Liver (tissue), 9 donors: Measurements from ENCODE around the gene IDH1. TPM values are rescaled to one million over a fixed set of nuclear protein-coding genes. Genes with fewer than 3 reads are reported as not detected.

Experiments
- DNase-seq: peaks from one replicate; pipeline ENCODE4 v3.0.0-alpha.2; 2017; ENCODE audit warnings: low spot score
- H3K27ac ChIP-seq, 2 donors: one replicate each; pipeline ENCODE4 v1.7.0; 2013; ENCODE audit warnings: inconsistent platforms in 2 of 2, low read length in 2 of 2, control low read depth in 1 of 2, low read depth in 1 of 2, mild to moderate bottlenecking in 1 of 2
- H3K27me3 ChIP-seq, 4 donors: one replicate each; pipeline versions ENCODE4 v1.6.1 to v1.7.0; 2013; ENCODE audit warnings: low read length in 3 of 4, inconsistent platforms in 1 of 4, mild to moderate bottlenecking in 1 of 4, moderate library complexity in 1 of 4; ENCODE audit not compliant: control insufficient read depth in 4 of 4, insufficient read depth in 4 of 4
- H3K36me3 ChIP-seq, 4 donors: one replicate each; pipeline versions ENCODE4 v1.6.1 to v1.7.0; 2013; ENCODE audit warnings: low read length in 3 of 4, mild to moderate bottlenecking in 3 of 4, low read depth in 1 of 4, moderate library complexity in 1 of 4; ENCODE audit not compliant: control insufficient read depth in 4 of 4, insufficient read depth in 3 of 4
- H3K4me1 ChIP-seq, 4 donors: one replicate each; pipeline versions ENCODE4 v1.6.1 to v1.7.0; 2013; ENCODE audit warnings: low read length in 3 of 4, mild to moderate bottlenecking in 3 of 4, moderate library complexity in 1 of 4; ENCODE audit not compliant: control insufficient read depth in 4 of 4, insufficient read depth in 4 of 4
- H3K4me3 ChIP-seq, 3 donors: one replicate each; pipeline versions ENCODE4 v1.6.1 to v1.7.0; 2013; ENCODE audit warnings: low read length in 3 of 3, control low read depth in 1 of 3, low read depth in 1 of 3, mild to moderate bottlenecking in 1 of 3
- H3K9ac ChIP-seq, 2 donors: one replicate each; pipeline ENCODE4 v1.7.0; 2013; ENCODE audit warnings: low read length in 2 of 2, mild to moderate bottlenecking in 2 of 2, moderate library complexity in 2 of 2, control low read depth in 1 of 2, low read depth in 1 of 2
- H3K9me3 ChIP-seq, 4 donors: one replicate each; pipeline versions ENCODE4 v1.6.1 to v1.7.0; 2013; ENCODE audit warnings: low read length in 3 of 4; ENCODE audit not compliant: control insufficient read depth in 4 of 4
- FOXA1 ChIP-seq: IDR thresholded peaks from 2 replicates; pipeline ENCODE4 v1.6.1; 2016; ENCODE audit warnings: antibody characterized with exemption
- FOXA2 ChIP-seq: IDR thresholded peaks from 2 replicates; pipeline ENCODE4 v1.6.1; 2016; ENCODE audit warnings: antibody characterized with exemption
- GABPA ChIP-seq, 2 donors: IDR thresholded peaks in 1 of 2; conservative IDR thresholded peaks in 1 of 2; 2 replicates each; pipeline ENCODE4 v1.6.1; 2016; ENCODE audit warnings: antibody characterized with exemption in 2 of 2, mild to moderate bottlenecking in 1 of 2, moderate library complexity in 1 of 2
- HNF4A ChIP-seq, 2 donors: conservative IDR thresholded peaks; 2 replicates each; pipeline ENCODE4 v1.6.1; 2016; ENCODE audit warnings: antibody characterized with exemption in 2 of 2, mild to moderate bottlenecking in 2 of 2
- HNF4G ChIP-seq: IDR thresholded peaks from 2 replicates; pipeline ENCODE4 v1.6.1; 2016; ENCODE audit warnings: antibody characterized with exemption
- JUND ChIP-seq, 2 donors: IDR thresholded peaks; 2 replicates each; pipeline ENCODE4 v1.6.1; 2016; ENCODE audit warnings: antibody characterized with exemption in 2 of 2
- NR2F2 ChIP-seq: IDR thresholded peaks from 2 replicates; pipeline ENCODE4 v1.6.1; 2016; ENCODE audit warnings: antibody characterized with exemption
- RAD21 ChIP-seq, 2 donors: IDR thresholded peaks; 2 replicates each; pipeline ENCODE4 v1.6.1; 2016; ENCODE audit warnings: antibody characterized with exemption in 2 of 2, mild to moderate bottlenecking in 2 of 2
- RXRA ChIP-seq, 2 donors: IDR thresholded peaks; 2 replicates each; pipeline ENCODE4 v1.6.1; 2017 to 2018; ENCODE audit warnings: antibody characterized with exemption in 2 of 2, mild to moderate bottlenecking in 1 of 2
- SP1 ChIP-seq: IDR thresholded peaks from 2 replicates; pipeline ENCODE4 v1.6.1; 2018; ENCODE audit warnings: antibody characterized with exemption, mild to moderate bottlenecking
- TAF1 ChIP-seq: conservative IDR thresholded peaks from 2 replicates; pipeline ENCODE4 v1.6.1; 2016; ENCODE audit warnings: antibody characterized with exemption, mild to moderate bottlenecking
- YY1 ChIP-seq: IDR thresholded peaks from 2 replicates; pipeline ENCODE4 v1.6.1; 2016; ENCODE audit warnings: antibody characterized with exemption, mild to moderate bottlenecking
- WGBS: extraction: QIAGEN DNeasy Blood & Tissue Kit; methylation state at CpG from one replicate; pipeline ENCODE4 v1.1.7; 2013; 5-methylcytosine and 5-hydroxymethylcytosine counted together
- polyA plus RNA-seq, 2 donors: library from polyadenylated mRNA; stranded (reverse) in 1 of 2; unstranded in 1 of 2; fragments of 200-250 nt in 1 of 2; fragments of >200 nt in 1 of 2; fragmentation: Nextera tagmentation in 1 of 2; extraction: Ambion mirVana in 1 of 2; gene quantifications; one replicate each; pipeline versions ENCODE4 v1.2.1 to v1.2.3, GENCODE V29; 2013 to 2015
- total RNA-seq, 2 donors: library from RNA; depleted of rRNA; stranded (reverse); fragments of >200 nt; gene quantifications; one replicate each; pipeline ENCODE4 v1.2.3, GENCODE V29; 2014
- TF ChIP-seq, protein P1 (sequence below): IDR thresholded peaks from 2 replicates; pipeline ENCODE4 v1.6.1; 2016; ENCODE audit warnings: antibody characterized with exemption
- TF ChIP-seq, protein P2 (sequence below): IDR thresholded peaks from 2 replicates; pipeline ENCODE4 v1.6.1; 2016; ENCODE audit warnings: antibody characterized with exemption
- TF ChIP-seq, protein P3 (sequence below): fragments of 150-350 bp; IDR thresholded peaks from 2 replicates; pipeline ENCODE4 v1.5.1; 2017; ENCODE audit warnings: improper control_type of control experiment, low read depth, low read length; ENCODE audit not compliant: missing input control
- donor health status: healthy.
- donor health status: healthy.
- donor health status: healthy.
- donor health status: healthy.
- donor health status: healthy.

Gene IDH1
- total and polyA plus RNA-seq, 4 donors = 134 to 188 (median 142) TPM

DNA sequence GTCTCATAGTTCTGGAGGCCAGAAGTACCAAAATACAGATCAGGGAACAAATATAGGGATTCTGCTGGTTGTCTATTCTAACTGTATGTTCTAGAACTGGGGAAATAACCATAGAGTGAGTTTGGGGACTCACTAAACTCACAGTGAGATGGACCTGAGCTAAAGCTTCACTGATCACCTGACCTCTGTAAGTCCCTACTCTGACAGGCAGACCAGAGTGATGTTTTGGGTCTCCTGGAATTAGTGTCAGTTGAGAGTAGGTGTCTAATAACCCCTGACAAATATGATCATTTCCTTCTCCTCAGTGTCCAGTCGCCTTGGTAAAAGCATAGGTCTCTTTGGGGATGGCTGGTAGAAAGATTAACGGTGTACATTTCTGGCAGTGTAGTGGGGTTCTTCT lies 25.4 kb upstream of the IDH1 start:
- peaks cover 5 to 51% (median 47%) of the 10 kb centered on the region in 4 donors for H3K36me3 ChIP-seq

DNA sequence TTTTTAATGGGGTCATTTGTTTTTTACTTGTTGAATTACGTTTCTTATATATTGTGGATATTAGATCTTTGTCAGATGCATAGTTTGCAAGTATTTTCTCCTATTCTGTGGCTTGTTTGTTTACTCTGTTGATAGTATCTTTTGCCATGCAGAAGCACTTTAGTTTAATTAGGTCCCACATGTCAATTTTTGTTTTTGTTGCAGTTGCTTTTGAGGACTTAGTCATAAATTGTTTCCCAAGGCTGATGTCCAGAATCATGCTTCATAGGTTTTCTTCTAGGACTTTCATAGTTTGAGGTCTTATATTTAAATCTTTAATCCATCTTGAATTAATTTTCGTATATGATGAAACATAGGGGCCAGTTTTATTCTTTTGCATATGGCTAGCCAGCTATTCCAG lies 24.4 kb upstream of the IDH1 start:
- H3K9me3 ChIP-seq = no peaks in the 10 kb centered on the region
- no peak overlapping the region for H3K9ac ChIP-seq
- no peaks in the 10 kb centered on the region for H3K4me1 ChIP-seq
- no peak overlapping the region for H3K27ac ChIP-seq
- no peak for DNase-seq
- peaks cover 5 to 54% (median 50%) of the 10 kb centered on the region in 4 donors for H3K36me3 ChIP-seq
- WGBS = 96% methylated on average over 2 of the region's 2 CpGs
- TF ChIP-seq FOXA2 = no peak
- no peak overlapping the region for H3K4me3 ChIP-seq
- no peaks in the 10 kb centered on the region for H3K27me3 ChIP-seq

More for the DNA sequence above, 25.4 kb upstream of the IDH1 start:
- Histone ChIP-seq H3K27me3 (no peaks in the 10 kb centered on the region), H3K9ac (no peak overlapping the region), H3K4me3 (no peak overlapping the region), H3K27ac (no peak overlapping the region), H3K9me3 (no peaks in the 10 kb centered on the region), H3K4me1 (no peaks in the 10 kb centered on the region)
- no peak for DNase-seq
- 97% methylated on average over 2 of the region's 2 CpGs for WGBS
- no peak for TF ChIP-seq HNF4A (conservative IDR thresholded peaks at IDR 0.05)
- no peak for TF ChIP-seq SP1
- TF ChIP-seq, protein P1, sequence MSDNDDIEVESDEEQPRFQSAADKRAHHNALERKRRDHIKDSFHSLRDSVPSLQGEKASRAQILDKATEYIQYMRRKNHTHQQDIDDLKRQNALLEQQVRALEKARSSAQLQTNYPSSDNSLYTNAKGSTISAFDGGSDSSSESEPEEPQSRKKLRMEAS = no peak
- TF ChIP-seq FOXA2 = no peak
- no peak for TF ChIP-seq FOXA1
- TF ChIP-seq, protein P2, sequence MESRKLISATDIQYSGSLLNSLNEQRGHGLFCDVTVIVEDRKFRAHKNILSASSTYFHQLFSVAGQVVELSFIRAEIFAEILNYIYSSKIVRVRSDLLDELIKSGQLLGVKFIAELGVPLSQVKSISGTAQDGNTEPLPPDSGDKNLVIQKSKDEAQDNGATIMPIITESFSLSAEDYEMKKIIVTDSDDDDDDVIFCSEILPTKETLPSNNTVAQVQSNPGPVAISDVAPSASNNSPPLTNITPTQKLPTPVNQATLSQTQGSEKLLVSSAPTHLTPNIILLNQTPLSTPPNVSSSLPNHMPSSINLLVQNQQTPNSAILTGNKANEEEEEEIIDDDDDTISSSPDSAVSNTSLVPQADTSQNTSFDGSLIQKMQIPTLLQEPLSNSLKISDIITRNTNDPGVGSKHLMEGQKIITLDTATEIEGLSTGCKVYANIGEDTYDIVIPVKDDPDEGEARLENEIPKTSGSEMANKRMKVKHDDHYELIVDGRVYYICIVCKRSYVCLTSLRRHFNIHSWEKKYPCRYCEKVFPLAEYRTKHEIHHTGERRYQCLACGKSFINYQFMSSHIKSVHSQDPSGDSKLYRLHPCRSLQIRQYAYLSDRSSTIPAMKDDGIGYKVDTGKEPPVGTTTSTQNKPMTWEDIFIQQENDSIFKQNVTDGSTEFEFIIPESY = no peak
- TF ChIP-seq HNF4G = no peak
- TF ChIP-seq GABPA (IDR thresholded peaks at IDR 0.05 in 1 of 2, conservative IDR thresholded peaks at IDR 0.05 in 1 of 2) = no peak
- no peak for TF ChIP-seq JUND (IDR thresholded peaks at IDR 0.05)
- no peak for TF ChIP-seq RXRA (IDR thresholded peaks at IDR 0.05)

DNA sequence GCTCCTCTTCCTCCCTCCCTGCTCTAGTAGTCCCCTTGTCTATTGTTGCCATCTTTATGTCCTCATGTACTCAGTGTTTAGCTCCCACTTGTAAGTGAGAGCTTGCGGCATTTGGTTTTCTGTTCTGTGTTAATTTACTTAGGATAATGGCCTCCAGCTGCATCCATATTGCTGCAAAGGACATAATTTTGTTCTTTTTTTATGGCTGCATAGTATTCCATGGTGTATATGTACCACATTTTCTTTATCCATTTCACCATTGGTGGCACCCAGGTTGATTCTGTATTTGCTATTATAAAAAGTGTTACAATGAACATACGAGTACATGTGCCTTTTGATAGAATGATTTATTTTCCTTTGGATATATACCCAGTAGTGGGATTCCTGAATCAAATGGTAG lies 23.7 kb upstream of the IDH1 start:
- TF ChIP-seq GABPA (IDR thresholded peaks at IDR 0.05 in 1 of 2, conservative IDR thresholded peaks at IDR 0.05 in 1 of 2) (no peak), FOXA2 (no peak), RAD21 (IDR thresholded peaks at IDR 0.05) (no peak), NR2F2 (no peak), HNF4A (conservative IDR thresholded peaks at IDR 0.05) (no peak)
- no peaks in the 10 kb centered on the region for H3K27me3 ChIP-seq
- 97% methylated on average over 2 of the region's 2 CpGs for WGBS
- no peaks in the 10 kb centered on the region for H3K4me1 ChIP-seq
- H3K4me3 ChIP-seq = no peak overlapping the region
- H3K9me3 ChIP-seq = no peaks in the 10 kb centered on the region
- no peak overlapping the region for H3K9ac ChIP-seq
- no peak overlapping the region for H3K27ac ChIP-seq
- peaks cover 5 to 61% (median 55%) of the 10 kb centered on the region in 4 donors for H3K36me3 ChIP-seq
- no peak for DNase-seq

DNA sequence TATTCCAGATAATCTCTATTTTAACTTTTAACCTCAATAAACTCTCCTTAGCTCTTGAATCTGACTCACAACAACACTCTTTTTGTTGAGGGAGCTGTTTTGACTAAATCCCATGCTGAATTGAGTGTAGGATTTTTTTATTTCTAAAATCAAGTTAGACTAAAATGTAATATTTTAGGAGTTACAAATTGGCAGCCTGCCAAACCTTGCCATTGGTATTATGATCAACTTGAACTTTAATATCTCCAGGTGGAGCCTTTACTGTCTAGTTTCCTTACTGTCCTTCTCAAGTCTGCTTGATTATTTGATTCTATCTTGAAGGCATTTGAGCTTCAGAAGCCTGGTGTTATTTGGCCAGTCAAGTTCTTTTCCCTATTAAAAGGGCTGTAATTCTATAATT lies 19.9 kb upstream of the IDH1 start:
- DNase-seq = no peak
- no peak overlapping the region for H3K9ac ChIP-seq
- no peak overlapping the region for H3K27ac ChIP-seq
- no peak overlapping the region for H3K4me3 ChIP-seq
- H3K27me3 ChIP-seq = no peaks in the 10 kb centered on the region
- TF ChIP-seq, protein P1 = no peak
- TF ChIP-seq NR2F2 = no peak
- TF ChIP-seq, protein P3, sequence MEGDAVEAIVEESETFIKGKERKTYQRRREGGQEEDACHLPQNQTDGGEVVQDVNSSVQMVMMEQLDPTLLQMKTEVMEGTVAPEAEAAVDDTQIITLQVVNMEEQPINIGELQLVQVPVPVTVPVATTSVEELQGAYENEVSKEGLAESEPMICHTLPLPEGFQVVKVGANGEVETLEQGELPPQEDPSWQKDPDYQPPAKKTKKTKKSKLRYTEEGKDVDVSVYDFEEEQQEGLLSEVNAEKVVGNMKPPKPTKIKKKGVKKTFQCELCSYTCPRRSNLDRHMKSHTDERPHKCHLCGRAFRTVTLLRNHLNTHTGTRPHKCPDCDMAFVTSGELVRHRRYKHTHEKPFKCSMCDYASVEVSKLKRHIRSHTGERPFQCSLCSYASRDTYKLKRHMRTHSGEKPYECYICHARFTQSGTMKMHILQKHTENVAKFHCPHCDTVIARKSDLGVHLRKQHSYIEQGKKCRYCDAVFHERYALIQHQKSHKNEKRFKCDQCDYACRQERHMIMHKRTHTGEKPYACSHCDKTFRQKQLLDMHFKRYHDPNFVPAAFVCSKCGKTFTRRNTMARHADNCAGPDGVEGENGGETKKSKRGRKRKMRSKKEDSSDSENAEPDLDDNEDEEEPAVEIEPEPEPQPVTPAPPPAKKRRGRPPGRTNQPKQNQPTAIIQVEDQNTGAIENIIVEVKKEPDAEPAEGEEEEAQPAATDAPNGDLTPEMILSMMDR = no peak
- TF ChIP-seq FOXA2 = no peak
- no peak for TF ChIP-seq GABPA (IDR thresholded peaks at IDR 0.05 in 1 of 2, conservative IDR thresholded peaks at IDR 0.05 in 1 of 2)
- no peak for TF ChIP-seq TAF1
- TF ChIP-seq HNF4A (conservative IDR thresholded peaks at IDR 0.05) = no peak
- TF ChIP-seq YY1 = no peak
- peaks cover 5 to 44% (median 41%) of the 10 kb centered on the region in 4 donors for H3K36me3 ChIP-seq
- no peaks in the 10 kb centered on the region for H3K9me3 ChIP-seq
- no peaks in the 10 kb centered on the region for H3K4me1 ChIP-seq
